A673 (cell line): ENCODE measurements around the gene RAMP1. TPM values are rescaled to one million over a fixed set of nuclear protein-coding genes. Genes with fewer than 3 reads are reported as not detected.

Experiments used
- BruUV-seq: library from RNA; stranded (reverse); fragments of 400-500 nt; replicated peaks from 2 replicates; lab custom pipeline; 2021; lab: Mats Ljungman, UMichigan
- CTCF ChIA-PET: fragments of 300-600 bp; sonication (Branson Sonifier 250); formaldehyde crosslinking; loops from one replicate; lab custom pipeline; 2022; ENCODE audit warnings: antibody characterized with exemption; lab: Charles Lee
- POLR2A ChIA-PET: fragments of 300-600 bp; sonication (Branson Sonifier 250); formaldehyde crosslinking; loops from one replicate; lab custom pipeline; 2022; ENCODE audit warnings: antibody characterized with exemption; ENCODE audit not compliant: low non-redundant PET; lab: Charles Lee
- DNase-seq: peaks from one replicate; pipeline ENCODE4 v3.0.0-alpha.2; 2015; ENCODE audit warnings: low spot score
- H3K27ac ChIP-seq: fragments of 200-600 bp; sonication (generic); 2 replicates; pipeline ENCODE4 v1.5.1; 2016; ENCODE audit warnings: mixed run types, low read depth, mild to moderate bottlenecking, mixed read lengths, antibody characterized with exemption, low read length; ENCODE audit not compliant: poor library complexity, severe bottlenecking
- H3K27me3 ChIP-seq: fragments of 200-600 bp; sonication (generic); replicated peaks from 2 replicates; pipeline ENCODE4 v1.6.1; 2017; ENCODE audit warnings: mixed run types, low read depth, mild to moderate bottlenecking, mixed read lengths, antibody characterized with exemption, low read length; ENCODE audit not compliant: insufficient read depth, poor library complexity
- H3K36me3 ChIP-seq: fragments of 200-600 bp; sonication (generic); 2 replicates; pipeline ENCODE4 v1.6.1; 2016; ENCODE audit warnings: mixed run types, mild to moderate bottlenecking, mixed read lengths, antibody characterized with exemption, low read length; ENCODE audit not compliant: insufficient read depth, poor library complexity, severe bottlenecking
- H3K4me1 ChIP-seq: fragments of 200-600 bp; sonication (generic); 2 replicates; pipeline ENCODE4 v1.6.1; 2017; ENCODE audit warnings: mixed run types, mild to moderate bottlenecking, mixed read lengths, antibody characterized with exemption, low read length; ENCODE audit not compliant: insufficient read depth, poor library complexity, severe bottlenecking
- H3K4me3 ChIP-seq: fragments of 200-600 bp; sonication (generic); 2 replicates; pipeline ENCODE4 v1.5.1; 2016; ENCODE audit warnings: low read depth, mixed run types, mild to moderate bottlenecking, mixed read lengths, low read length; ENCODE audit not compliant: poor library complexity, severe bottlenecking
- H3K9me3 ChIP-seq: fragments of 200-600 bp; sonication (generic); 2 replicates; pipeline ENCODE4 v1.6.1; 2016; ENCODE audit warnings: mixed run types, low read depth, mild to moderate bottlenecking, mixed read lengths, antibody characterized with exemption, low read length; ENCODE audit not compliant: poor library complexity, severe bottlenecking
- EZH2 ChIP-seq: fragments of 200-600 bp; sonication (generic); IDR thresholded peaks from 2 replicates; pipeline ENCODE4 v1.6.1; 2017; ENCODE audit warnings: borderline replicate concordance, low read depth, mild to moderate bottlenecking, mixed read lengths, antibody characterized with exemption, low read length; ENCODE audit not compliant: poor library complexity, severe bottlenecking
- intact Hi-C: fragments of 100-400 bp; cut with micrococcal nuclease; formaldehyde crosslinking; loops from one replicate; pipeline ENCODE4 v1.10.0; 2022; ENCODE audit not compliant: unreplicated experiment
- total RNA-seq: library from RNA; stranded (reverse); gene quantifications from 2 replicates; pipeline ENCODE4 v1.2.3, GENCODE V29; 2021
- TF ChIP-seq, protein P1 (sequence below): fragments of 300-800, 200-600 bp; sonication (generic); conservative IDR thresholded peaks from 2 replicates; pipeline ENCODE4 v1.5.1; 2017; ENCODE audit warnings: low read depth, mild to moderate bottlenecking, antibody characterized with exemption, low read length, moderate library complexity, mixed read lengths

RAMP1 gene
- total RNA-seq, 1 experiment from 2014 or later = 24.8 TPM

DNA sequence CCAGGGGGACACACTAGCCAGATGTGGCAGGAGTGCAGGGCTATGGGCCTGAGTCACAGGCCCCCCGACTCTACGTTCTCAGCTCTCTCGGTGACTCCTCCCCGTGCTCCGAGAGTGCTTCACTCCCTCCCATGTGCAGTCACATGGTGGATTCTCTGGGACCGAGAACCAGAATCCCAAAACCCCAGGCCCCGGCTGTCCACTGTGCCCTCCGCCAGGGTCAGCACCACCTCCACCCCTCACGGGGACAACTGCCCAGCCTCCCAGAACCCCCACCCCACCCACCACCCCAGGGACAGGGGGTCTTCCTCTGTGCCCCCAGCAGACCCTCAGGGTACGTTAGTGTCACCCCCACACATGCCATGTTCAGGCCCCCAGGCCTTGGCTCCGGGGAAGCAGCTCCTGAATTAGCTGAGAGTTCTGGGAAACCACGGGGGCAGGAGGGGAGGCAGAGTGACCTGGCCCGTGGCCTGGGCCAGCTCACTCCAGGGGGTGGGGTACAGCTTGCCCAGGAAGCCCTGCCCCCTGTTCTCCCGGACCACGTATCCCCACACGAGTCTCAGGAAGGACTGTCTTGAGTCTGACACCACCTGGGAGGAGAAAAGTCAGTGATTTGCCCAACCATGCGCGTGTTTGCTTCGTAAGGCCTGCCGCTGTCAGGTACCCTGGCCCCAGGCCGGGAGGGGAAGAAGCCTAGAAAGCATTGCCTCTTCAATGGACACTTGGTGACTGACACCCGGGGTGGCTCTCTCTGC is 4.4 kb downstream of the RAMP1 start:
- H3K36me3 ChIP-seq = no peaks in the 10 kb centered on the region
- no peak for TF ChIP-seq EZH2
- TF ChIP-seq, protein P1, sequence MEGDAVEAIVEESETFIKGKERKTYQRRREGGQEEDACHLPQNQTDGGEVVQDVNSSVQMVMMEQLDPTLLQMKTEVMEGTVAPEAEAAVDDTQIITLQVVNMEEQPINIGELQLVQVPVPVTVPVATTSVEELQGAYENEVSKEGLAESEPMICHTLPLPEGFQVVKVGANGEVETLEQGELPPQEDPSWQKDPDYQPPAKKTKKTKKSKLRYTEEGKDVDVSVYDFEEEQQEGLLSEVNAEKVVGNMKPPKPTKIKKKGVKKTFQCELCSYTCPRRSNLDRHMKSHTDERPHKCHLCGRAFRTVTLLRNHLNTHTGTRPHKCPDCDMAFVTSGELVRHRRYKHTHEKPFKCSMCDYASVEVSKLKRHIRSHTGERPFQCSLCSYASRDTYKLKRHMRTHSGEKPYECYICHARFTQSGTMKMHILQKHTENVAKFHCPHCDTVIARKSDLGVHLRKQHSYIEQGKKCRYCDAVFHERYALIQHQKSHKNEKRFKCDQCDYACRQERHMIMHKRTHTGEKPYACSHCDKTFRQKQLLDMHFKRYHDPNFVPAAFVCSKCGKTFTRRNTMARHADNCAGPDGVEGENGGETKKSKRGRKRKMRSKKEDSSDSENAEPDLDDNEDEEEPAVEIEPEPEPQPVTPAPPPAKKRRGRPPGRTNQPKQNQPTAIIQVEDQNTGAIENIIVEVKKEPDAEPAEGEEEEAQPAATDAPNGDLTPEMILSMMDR = no peak
- H3K27ac ChIP-seq = no peak overlapping the region
- H3K27me3 ChIP-seq = no peaks in the 10 kb centered on the region
- BruUV-seq = no TSS peak
- ChIA-PET POLR2A (interaction anchor here (0.7 kb wide), 1 partner anchor 162 kb away, joined by 16 read pairs; no protein-coding TSS in a partner anchor), CTCF (no interaction called here)
- H3K9me3 ChIP-seq = no peaks in the 10 kb centered on the region
- no peak overlapping the region for H3K4me3 ChIP-seq
- intact Hi-C loops = no loop called here
- peaks cover 7% of the 10 kb centered on the region for H3K4me1 ChIP-seq
- no peak for DNase-seq

DNA sequence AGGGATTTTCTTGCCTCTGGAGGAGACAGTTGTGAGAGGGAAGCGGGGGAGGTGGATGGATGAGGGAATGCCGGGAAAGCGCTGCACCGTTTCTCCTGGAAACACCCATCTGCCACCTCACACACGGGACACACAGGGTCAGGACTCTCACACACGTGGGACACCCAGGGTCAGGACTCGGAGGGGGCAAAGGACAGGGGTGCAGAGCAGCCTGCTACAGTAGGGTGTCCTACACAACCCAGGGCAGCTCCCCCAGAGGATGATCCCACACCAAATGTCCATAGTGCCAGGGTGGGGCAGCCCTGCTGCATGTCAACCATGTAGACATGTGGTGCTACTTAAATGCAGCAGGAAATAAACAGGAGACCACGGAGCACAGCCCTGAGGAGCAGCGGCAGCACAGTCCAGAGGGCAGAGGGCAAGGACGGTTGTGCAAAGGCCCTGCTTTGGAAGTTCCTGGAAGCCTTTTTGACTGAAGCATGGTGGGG is 5.1 kb downstream of the RAMP1 start:
- Histone ChIP-seq H3K4me3 (no peak overlapping the region), H3K9me3 (no peaks in the 10 kb centered on the region), H3K27ac (no peak overlapping the region), H3K4me1 (peaks cover 4% of the 10 kb centered on the region), H3K27me3 (no peaks in the 10 kb centered on the region), H3K36me3 (no peaks in the 10 kb centered on the region)
- no TSS peak for BruUV-seq
- intact Hi-C loops = no loop called here
- DNase-seq = no peak
- POLR2A ChIA-PET = interaction anchor here (0.7 kb wide), 1 partner anchor 162 kb away, joined by 16 read pairs; no protein-coding TSS in a partner anchor
- TF ChIP-seq EZH2 = no peak
- CTCF ChIA-PET = no interaction called here

DNA sequence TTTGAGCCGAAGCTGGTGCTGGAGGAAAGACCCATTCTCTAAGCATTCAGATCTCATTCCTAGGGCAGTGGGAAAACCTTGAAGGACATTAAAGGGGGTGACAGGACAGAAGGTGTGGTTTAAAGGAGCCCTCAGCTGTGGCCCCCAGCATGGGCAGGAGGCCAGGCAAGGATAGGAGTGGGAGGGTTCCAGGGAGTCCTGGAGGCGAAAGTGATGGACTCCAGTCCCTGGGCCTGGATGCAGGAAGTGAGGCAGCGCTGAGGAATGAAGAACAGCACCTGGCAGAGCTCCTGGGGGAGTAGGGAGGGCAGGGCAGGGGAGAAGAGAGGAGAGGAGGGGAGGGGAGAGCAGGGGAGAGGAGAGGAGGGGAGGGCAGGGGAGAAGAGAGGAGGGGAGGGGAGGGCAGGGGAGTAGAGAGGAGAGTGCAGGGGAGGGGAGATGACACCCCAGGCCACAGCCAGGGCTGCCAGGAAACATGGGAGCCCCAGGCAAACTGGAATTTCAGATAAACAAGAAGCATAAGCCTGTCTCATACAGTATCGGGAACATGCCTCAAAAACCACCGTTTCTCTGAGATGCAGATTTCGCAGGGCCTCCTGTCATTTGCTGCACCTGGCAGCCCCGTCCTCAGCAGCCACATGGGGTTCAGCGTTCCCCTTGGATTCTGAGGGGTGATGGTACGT is 5.7 kb downstream of the RAMP1 start:
- intact Hi-C loops = no loop called here
- Histone ChIP-seq H3K27me3 (no peaks in the 10 kb centered on the region), H3K4me1 (peaks cover 4% of the 10 kb centered on the region), H3K9me3 (no peaks in the 10 kb centered on the region), H3K27ac (no peak overlapping the region), H3K4me3 (no peak overlapping the region), H3K36me3 (no peaks in the 10 kb centered on the region)
- ChIA-PET CTCF (no interaction called here), POLR2A (no interaction called here)
- BruUV-seq = no TSS peak
- no peak for TF ChIP-seq EZH2
- TF ChIP-seq, protein P1 = no peak
- no peak for DNase-seq
